Retinal pigment epithelial cell (primary cell): ENCODE measurements around the gene MCF2L.
"Not testable (repeated sequence)": the region's sequence is repeated elsewhere in the genome, so short reads cannot be mapped to it uniquely, and the experiment has no call there.

Experiments
- DNase-seq: peaks from one replicate; pipeline ENCODE4 v3.0.0-alpha.2; 2010; ENCODE audit warnings: low read depth
- H3K4me3 ChIP-seq: 2 replicates; pipeline ENCODE4 v1.5.1; 2011; ENCODE audit warnings: mild to moderate bottlenecking, low read length, control low read depth, moderate library complexity
- TF ChIP-seq, protein P1 (sequence below): conservative IDR thresholded peaks from 2 replicates; pipeline ENCODE4 v1.5.1; 2011; ENCODE audit warnings: low read depth, low read length, control low read depth, inconsistent platforms

The MCF2L gene

DNA sequence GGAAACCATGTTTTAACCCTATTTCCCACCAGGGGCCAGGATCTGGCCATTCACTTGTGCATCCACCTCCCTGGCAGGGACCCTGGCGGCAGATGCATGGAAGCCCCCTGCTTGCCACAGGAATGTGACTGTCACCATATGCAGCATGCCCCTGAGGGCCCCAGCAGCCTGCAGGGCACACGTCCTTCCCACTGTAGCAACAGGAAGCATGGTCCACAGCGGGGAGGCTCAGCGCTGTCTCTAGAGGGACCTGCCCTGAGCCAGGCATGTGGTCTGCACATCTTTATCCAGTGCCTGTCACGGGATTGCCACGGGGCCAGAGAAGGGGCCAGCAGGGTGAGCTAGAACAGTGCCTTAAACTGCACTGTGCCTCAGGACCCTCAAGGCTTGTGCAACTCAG, 34.9 kb upstream of the MCF2L start:
- H3K4me3 ChIP-seq, result no peak overlapping the region
- DNase-seq, result no peak
- TF ChIP-seq, protein P1, sequence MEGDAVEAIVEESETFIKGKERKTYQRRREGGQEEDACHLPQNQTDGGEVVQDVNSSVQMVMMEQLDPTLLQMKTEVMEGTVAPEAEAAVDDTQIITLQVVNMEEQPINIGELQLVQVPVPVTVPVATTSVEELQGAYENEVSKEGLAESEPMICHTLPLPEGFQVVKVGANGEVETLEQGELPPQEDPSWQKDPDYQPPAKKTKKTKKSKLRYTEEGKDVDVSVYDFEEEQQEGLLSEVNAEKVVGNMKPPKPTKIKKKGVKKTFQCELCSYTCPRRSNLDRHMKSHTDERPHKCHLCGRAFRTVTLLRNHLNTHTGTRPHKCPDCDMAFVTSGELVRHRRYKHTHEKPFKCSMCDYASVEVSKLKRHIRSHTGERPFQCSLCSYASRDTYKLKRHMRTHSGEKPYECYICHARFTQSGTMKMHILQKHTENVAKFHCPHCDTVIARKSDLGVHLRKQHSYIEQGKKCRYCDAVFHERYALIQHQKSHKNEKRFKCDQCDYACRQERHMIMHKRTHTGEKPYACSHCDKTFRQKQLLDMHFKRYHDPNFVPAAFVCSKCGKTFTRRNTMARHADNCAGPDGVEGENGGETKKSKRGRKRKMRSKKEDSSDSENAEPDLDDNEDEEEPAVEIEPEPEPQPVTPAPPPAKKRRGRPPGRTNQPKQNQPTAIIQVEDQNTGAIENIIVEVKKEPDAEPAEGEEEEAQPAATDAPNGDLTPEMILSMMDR, result no peak

GRCh38 chr13:112938680-112939079, 30.3 kb upstream of the MCF2L start:
- no peak for DNase-seq
- TF ChIP-seq, protein P1, result no peak
- no peak overlapping the region for H3K4me3 ChIP-seq

GRCh38 chr13:112940236-112940635, 28.8 kb upstream of the MCF2L start:
- TF ChIP-seq, protein P1, result no peak
- DNase-seq, result no peak
- no peak overlapping the region for H3K4me3 ChIP-seq

GRCh38 chr13:112941349-112941748, 27.7 kb upstream of the MCF2L start:
- DNase-seq, result no peak
- TF ChIP-seq, protein P1, result no peak
- no peak overlapping the region for H3K4me3 ChIP-seq

GRCh38 chr13:112941765-112942164, 27.2 kb upstream of the MCF2L start:
- DNase-seq, H3K4me3 ChIP-seq: not testable (repeated sequence)

DNA sequence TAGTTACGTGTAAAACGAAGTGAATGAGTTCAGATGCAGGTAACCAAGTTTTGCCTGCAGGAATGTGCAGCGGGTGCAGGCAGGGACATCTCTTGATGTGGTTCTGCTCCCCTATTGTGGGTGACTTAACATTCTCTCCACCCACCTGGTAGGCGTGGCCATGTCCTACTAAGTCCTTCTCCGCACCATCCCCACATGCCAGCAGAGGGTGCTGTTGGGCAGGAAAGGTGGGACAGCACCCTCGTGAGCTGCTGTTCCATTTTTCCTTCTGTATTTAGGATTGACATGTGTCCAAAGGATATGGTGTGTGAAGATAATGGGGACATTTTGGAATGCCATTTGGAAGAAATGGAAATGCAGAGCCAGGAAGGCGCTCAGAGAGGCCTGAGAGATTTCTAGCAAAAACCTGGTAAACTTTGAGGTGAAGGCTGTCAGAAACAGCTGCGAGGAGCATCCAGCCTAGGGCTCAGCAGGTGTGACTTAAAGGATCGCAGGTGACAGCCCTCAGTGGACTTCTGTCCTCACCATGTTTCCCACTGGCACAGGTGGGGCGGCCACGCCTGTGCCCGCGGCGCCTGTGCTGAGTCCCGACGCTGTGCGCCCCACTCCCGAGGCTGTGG, 26.2 kb upstream of the MCF2L start:
- peak overlapping the region; percentile 32 for H3K4me3 ChIP-seq
- TF ChIP-seq, protein P1, result peak; percentile 98
- peak; percentile 82 for DNase-seq

DNA sequence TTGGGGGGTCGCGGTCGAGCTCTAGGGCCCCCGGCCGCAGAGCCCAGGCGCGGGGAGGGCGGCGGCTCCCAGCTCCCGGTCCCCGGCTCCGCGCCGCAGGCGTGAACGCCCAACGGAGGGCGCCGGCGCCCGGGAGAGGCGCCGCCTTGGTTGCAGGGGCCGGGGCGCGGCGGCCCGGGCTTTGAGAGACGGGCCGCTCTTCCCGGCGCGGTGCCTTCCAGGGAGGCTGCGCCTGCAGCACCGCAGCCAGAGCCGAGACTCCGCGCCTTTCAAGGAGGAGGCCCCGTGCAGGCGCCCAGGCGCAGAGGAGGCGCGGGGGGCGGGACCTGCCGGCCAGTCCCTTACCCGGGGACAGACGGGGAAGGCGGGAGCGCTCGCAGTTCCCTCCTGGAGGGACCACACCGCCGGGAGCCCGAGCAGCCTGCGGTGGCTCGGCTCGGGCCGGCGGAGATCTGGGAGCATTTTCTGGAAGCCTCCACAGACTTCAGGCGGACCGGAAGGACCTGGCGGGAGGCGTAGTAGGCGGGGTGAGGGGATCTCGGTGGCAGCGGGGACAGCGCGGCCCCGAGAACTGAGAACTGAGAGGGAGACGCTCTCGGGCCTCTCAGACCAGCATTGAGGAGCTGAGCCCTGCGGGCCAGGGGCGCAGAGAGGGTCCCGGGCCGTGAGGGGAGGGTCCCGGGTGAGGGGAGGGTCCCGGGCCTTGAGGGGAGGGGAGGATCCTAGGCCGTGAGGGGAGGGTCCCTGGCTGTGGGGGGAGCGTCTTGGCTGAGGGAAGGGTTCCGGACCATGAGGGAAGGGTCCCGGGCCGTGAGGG, 25.5 kb upstream of the MCF2L start:
- TF ChIP-seq, protein P1, result no peak
- H3K4me3 ChIP-seq, result peak overlapping the region; percentile 40
- DNase-seq, result no peak
